Upper lobe of left lung (tissue), 4 donors: ENCODE measurements around the gene KRT31.

Experiments
- CTCF ChIP-seq, 6 experiments: fragments of 450-650 bp in 4 of 6; fragments of 200-600 bp in 2 of 6; sonication (generic) in 2 of 6; IDR thresholded peaks; one replicate each; pipeline ENCODE4 v1.5.1; 2016 to 2019; ENCODE audit warnings: antibody characterized with exemption in 6 of 6
- EP300 ChIP-seq, 4 donors: sonication (generic); formaldehyde crosslinking; IDR thresholded peaks; one replicate each; pipeline ENCODE4 v1.5.1; 2017; ENCODE audit warnings: antibody characterized with exemption in 4 of 4, control low read depth in 2 of 4
- POLR2A ChIP-seq, 4 donors: fragments of 450-650 bp; IDR thresholded peaks; one replicate each; pipeline ENCODE4 v1.5.1; 2016 to 2017; ENCODE audit warnings: antibody characterized with exemption in 4 of 4, mild to moderate bottlenecking in 2 of 4
- POLR2AphosphoS5 ChIP-seq, 2 donors: sonication (generic); formaldehyde crosslinking; IDR thresholded peaks; one replicate each; pipeline ENCODE4 v1.5.1; 2017; ENCODE audit warnings: antibody characterized with exemption in 2 of 2

- TF ChIP-seq POLR2A (IDR thresholded peaks at IDR 0.05) (no peak), CTCF (IDR thresholded peaks at IDR 0.05) (no peak), EP300 (IDR thresholded peaks at IDR 0.05) (no peak), POLR2AphosphoS5 (IDR thresholded peaks at IDR 0.05) (no peak)
Observed at GRCh38 chr17:41396340-41396739, 1.1 kb downstream of the KRT31 start.
